Naive thymus-derived CD4-positive, alpha-beta T cell (primary cell): ENCODE results near the gene VIM. TPM values are rescaled to one million over a fixed set of nuclear protein-coding genes. Genes with fewer than 3 reads are reported as not detected.

Experiments used
- ATAC-seq: fragments of 150-1000 bp; cut with Tn5 transposase; 2 replicates; pipeline ENCODE4 v1.10.0; 2021; ENCODE audit warnings: mild to moderate bottlenecking, moderate library complexity
- CTCF ChIA-PET: fragments of 350-600 bp; sonication (Branson Sonifier 250); formaldehyde crosslinking; loops from one replicate; lab custom pipeline; 2021; ENCODE audit warnings: antibody characterized with exemption; lab: Charles Lee
- POLR2A ChIA-PET: fragments of 350-600 bp; sonication (Branson Sonifier 250); formaldehyde crosslinking; loops from one replicate; lab custom pipeline; 2021; ENCODE audit warnings: antibody characterized with exemption, inconsistent platforms; lab: Charles Lee
- DNase-seq, 9 donors: peaks; one replicate each; pipeline versions ENCODE4 v3.0.0 to v3.0.0-alpha.2; 2020 to 2022; ENCODE audit warnings: mixed read lengths in 1 of 9
- H3K27ac ChIP-seq: one replicate; pipeline ENCODE4 v1.7.0; 2013; ENCODE audit warnings: mild to moderate bottlenecking, low read depth, low read length, moderate library complexity
- H3K27me3 ChIP-seq, 2 donors: one replicate each; pipeline ENCODE4 v1.7.0; 2013; ENCODE audit warnings: low read length in 2 of 2, mild to moderate bottlenecking in 2 of 2, moderate library complexity in 2 of 2; ENCODE audit not compliant: control insufficient read depth in 2 of 2, insufficient read depth in 2 of 2
- H3K36me3 ChIP-seq, 3 experiments: 1 replicate in 2 of 3; 2 replicates in 1 of 3; pipeline ENCODE4 v1.7.0; 2013; ENCODE audit warnings: low read length in 3 of 3, mild to moderate bottlenecking in 3 of 3, moderate library complexity in 1 of 3; ENCODE audit not compliant: insufficient read depth in 3 of 3, control insufficient read depth in 2 of 3
- H3K4me1 ChIP-seq, 2 donors: one replicate each; pipeline ENCODE4 v1.7.0; 2013; ENCODE audit warnings: low read length in 2 of 2, mild to moderate bottlenecking in 2 of 2, moderate library complexity in 1 of 2; ENCODE audit not compliant: control insufficient read depth in 2 of 2, insufficient read depth in 2 of 2
- H3K4me3 ChIP-seq: 2 replicates; pipeline ENCODE4 v1.7.0; 2013; ENCODE audit warnings: mild to moderate bottlenecking, low read length
- H3K9me3 ChIP-seq, 3 experiments: 1 replicate in 2 of 3; 2 replicates in 1 of 3; pipeline ENCODE4 v1.7.0; 2013; ENCODE audit warnings: low read length in 3 of 3; ENCODE audit not compliant: control insufficient read depth in 2 of 3
- H3K27ac Mint-ChIP-seq, 9 donors: one replicate each; pipeline ENCODE4 v1.8.0; 2020 to 2022; ENCODE audit warnings: mixed read lengths in 9 of 9, mild to moderate bottlenecking in 8 of 9, moderate library complexity in 5 of 9, inconsistent platforms in 2 of 9
- H3K27me3 Mint-ChIP-seq, 5 donors: one replicate each; pipeline ENCODE4 v1.8.0; 2021 to 2022; ENCODE audit warnings: mixed read lengths in 5 of 5, mild to moderate bottlenecking in 1 of 5
- H3K36me3 Mint-ChIP-seq, 5 donors: one replicate each; pipeline ENCODE4 v1.8.0; 2020 to 2022; ENCODE audit warnings: mixed read lengths in 5 of 5, mild to moderate bottlenecking in 3 of 5, inconsistent platforms in 1 of 5
- H3K4me1 Mint-ChIP-seq, 7 donors: one replicate each; pipeline ENCODE4 v1.8.0; 2020 to 2022; ENCODE audit warnings: mixed read lengths in 7 of 7, mild to moderate bottlenecking in 3 of 7, inconsistent platforms in 1 of 7
- H3K4me3 Mint-ChIP-seq, 10 donors: one replicate each; pipeline ENCODE4 v1.8.0; 2020 to 2022; ENCODE audit warnings: mild to moderate bottlenecking in 10 of 10, mixed read lengths in 10 of 10, moderate library complexity in 6 of 10, inconsistent platforms in 2 of 10
- H3K9me3 Mint-ChIP-seq, 11 donors: one replicate each; pipeline ENCODE4 v1.8.0; 2020 to 2022; ENCODE audit warnings: mixed read lengths in 11 of 11, mild to moderate bottlenecking in 4 of 11, inconsistent platforms in 1 of 11, moderate library complexity in 1 of 11
- intact Hi-C, 2 donors: fragments of 100-400 bp; cut with micrococcal nuclease; formaldehyde crosslinking; loops; one replicate each; pipeline ENCODE4 v1.15.1; 2023
- polyA plus RNA-seq, 2 donors: library from polyadenylated mRNA; unstranded; fragments of 300-500 nt; fragmentation: Illumina TruSeq; gene quantifications; one replicate each; pipeline ENCODE4 v1.2.3, GENCODE V29; 2021
- total RNA-seq, 6 experiments: library from RNA in 5 of 6; stranded (reverse) in 5 of 6; gene quantifications; 1 replicate in 5 of 6; 2 replicates in 1 of 6; pipeline ENCODE4 v1.2.3 and lab custom pipeline; 2021 to 2026

The VIM gene
- total and polyA plus RNA-seq, 7 experiments from 2014 or later = 399 to 2,181 (median 546) TPM

GRCh38 chr10:17200001-17200911, 27.8 kb upstream of the VIM start:
- peak overlapping the region; percentile 86 to 99 (median 94) for H3K4me3 Mint-ChIP-seq
- no peak for DNase-seq
- H3K27ac Mint-ChIP-seq = peak overlapping the region; percentile 90 to 99 (median 96)
- H3K27me3 Mint-ChIP-seq = peaks cover 0 to 4% (median 0%) of the 10 kb centered on the region in 5 donors
- no peak for ATAC-seq
- no peaks in the 10 kb centered on the region for H3K27me3 ChIP-seq
- H3K36me3 Mint-ChIP-seq = peaks cover 0 to 4% (median 0%) of the 10 kb centered on the region in 5 donors
- POLR2A ChIA-PET = interaction anchor here (0.7 to 5.8 kb wide), 9 partner anchors 9 to 383 kb away, joined by 3 to 167 read pairs (median 6); partner anchors contain the start of genes RSU1 and VIM
- H3K9me3 ChIP-seq = no peaks in the 10 kb centered on the region
- H3K9me3 Mint-ChIP-seq = no peaks in the 10 kb centered on the region
- peaks cover 2 to 8% of the 10 kb centered on the region in 2 donors for H3K4me1 ChIP-seq
- CTCF ChIA-PET = interaction anchor here (1.5 to 3.0 kb wide), 4 partner anchors 19 to 32 kb away, joined by 3 to 18 read pairs (median 6); no protein-coding TSS in a partner anchor
- peak overlapping the region; percentile 90 for H3K27ac ChIP-seq
- intact Hi-C loops = loop anchor here in 1 of 2 donors (2.0 to 10.0 kb wide), 4 partner anchors 57 to 765 kb away; partner anchors contain the start of genes PTER and STAM
- peak overlapping the region; percentile 94 for H3K4me3 ChIP-seq
- H3K36me3 ChIP-seq = no peaks in the 10 kb centered on the region
- peaks cover 23 to 59% (median 42%) of the 10 kb centered on the region in 7 donors for H3K4me1 Mint-ChIP-seq

DNA sequence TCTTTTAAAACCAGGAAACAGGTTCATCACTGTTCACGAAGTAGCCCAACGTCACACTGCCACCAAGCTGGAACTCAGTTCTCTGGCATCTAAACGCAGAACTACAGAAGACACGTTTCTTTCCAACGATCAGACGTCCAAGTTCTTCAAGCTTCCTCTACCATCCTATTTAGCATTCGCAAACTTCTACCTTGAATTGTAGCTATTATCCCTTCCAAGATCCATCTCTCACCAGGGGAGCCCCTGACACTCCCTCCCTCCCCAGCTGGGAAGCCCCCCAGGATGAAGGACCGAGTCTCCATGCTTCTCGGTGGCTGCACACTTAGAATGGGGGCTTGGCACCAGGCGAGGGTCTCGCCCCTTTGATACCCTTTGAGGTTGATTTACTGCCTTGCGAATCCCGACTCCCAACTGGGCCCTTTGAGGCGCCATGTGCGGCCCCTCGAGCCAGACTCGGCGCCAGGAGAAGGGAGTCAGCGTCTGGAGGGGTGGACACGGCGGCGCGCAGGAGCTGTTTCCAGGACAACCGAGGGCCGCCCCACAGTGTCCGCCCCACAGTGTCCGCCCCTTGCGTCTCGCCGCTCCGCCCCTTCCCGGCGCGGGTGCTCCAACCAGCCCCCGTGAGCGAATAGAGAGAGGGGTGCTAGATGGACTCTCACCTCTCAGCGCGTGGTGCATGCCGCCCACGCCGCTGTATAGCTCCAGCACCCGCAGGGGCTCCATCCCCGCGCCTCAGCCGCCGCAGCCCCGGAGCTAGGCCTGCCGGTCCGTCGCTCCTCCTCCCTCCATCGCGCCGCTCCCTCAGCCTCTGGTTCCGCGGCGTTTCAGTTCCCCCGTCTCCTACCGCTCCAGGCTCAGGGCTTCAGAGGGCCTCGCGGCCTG, 26.9 kb upstream of the VIM start, which contains the start of gene TRDMT1:
Gene TRDMT1, minus strand, starts transcription at position 761 of the 882 bp plus-strand sequence. Its CDS starts 38 bp downstream, at position 723.
- Mint-ChIP-seq H3K4me3 (peak within 1 kb of the TSS; percentile 86 to 99 (median 94)), H3K4me1 (peaks cover 25 to 67% (median 51%) of the 10 kb centered on the region in 7 donors), H3K9me3 (no peaks in the 10 kb centered on the region), H3K27me3 (peaks cover 0 to 4% (median 0%) of the 10 kb centered on the region in 5 donors), H3K36me3 (peaks cover 0 to 4% (median 0%) of the 10 kb centered on the region in 5 donors), H3K27ac (peak within 1 kb of the TSS; percentile 90 to 99 (median 96))
- Histone ChIP-seq H3K4me1 (peaks cover 9 to 15% of the 10 kb centered on the region in 2 donors), H3K27me3 (no peaks in the 10 kb centered on the region), H3K4me3 (peak within 1 kb of the TSS; percentile 94), H3K27ac (peak within 1 kb of the TSS; percentile 90), H3K9me3 (no peaks in the 10 kb centered on the region), H3K36me3 (no peaks in the 10 kb centered on the region)
- CTCF ChIA-PET = interaction anchor here (0.5 to 3.0 kb wide), 6 partner anchors 20 to 232 kb away, joined by 3 to 18 read pairs (median 3); no protein-coding TSS in a partner anchor
- DNase-seq = peak; percentile 60 to 82 (median 74)
- intact Hi-C loops = loop anchor here (1.0 to 10.0 kb wide), 8 partner anchors 15 to 766 kb away; partner anchors contain the start of genes RSU1 (in 2 of the 2), PTER (in 1 of the 2) and STAM (in 1 of the 2)
- ATAC-seq = peak; percentile 89
- POLR2A ChIA-PET = interaction anchor here (0.7 to 5.8 kb wide), 15 partner anchors 10 to 443 kb away, joined by 3 to 167 read pairs (median 3); partner anchors contain the start of genes RSU1, STAM and VIM

GRCh38 chr10:17201794-17202116, 26.3 kb upstream of the VIM start:
- ATAC-seq = no peak
- Mint-ChIP-seq H3K27ac (peak overlapping the region; percentile 90 to 99 (median 96)), H3K36me3 (peaks cover 0 to 3% (median 0%) of the 10 kb centered on the region in 5 donors)

GRCh38 chr10:17202506-17202905, 25.5 kb upstream of the VIM start:
- Mint-ChIP-seq H3K27ac (peak overlapping the region in 7 of 9 donors; percentile 49 to 99 (median 97)), H3K4me3 (peak overlapping the region in 3 of 10 donors; percentile 29 to 99 (median 90)), H3K9me3 (no peaks in the 10 kb centered on the region), H3K27me3 (peaks cover 0 to 4% (median 0%) of the 10 kb centered on the region in 5 donors), H3K36me3 (peaks cover 0 to 4% (median 0%) of the 10 kb centered on the region in 5 donors), H3K4me1 (peaks cover 33 to 69% (median 60%) of the 10 kb centered on the region in 7 donors)
- Histone ChIP-seq H3K27ac (no peak overlapping the region), H3K4me1 (peaks cover 17 to 23% of the 10 kb centered on the region in 2 donors), H3K27me3 (no peaks in the 10 kb centered on the region), H3K36me3 (no peaks in the 10 kb centered on the region), H3K4me3 (no peak overlapping the region), H3K9me3 (no peaks in the 10 kb centered on the region)
- CTCF ChIA-PET = interaction anchor here (0.7 to 3.0 kb wide), 2 partner anchors 27 kb away, joined by 3 to 18 read pairs; no protein-coding TSS in a partner anchor
- intact Hi-C loops = loop anchor here in 1 of 2 donors (10.0 kb wide), 2 partner anchors 442 to 768 kb away; partner anchors contain the start of genes PTER and STAM
- POLR2A ChIA-PET = interaction anchor here (0.5 to 5.8 kb wide), 9 partner anchors 11 to 441 kb away, joined by 3 to 167 read pairs (median 4); partner anchors contain the start of genes RSU1, STAM and VIM
- DNase-seq (no peak), ATAC-seq (no peak)

More at GRCh38 chr10:17201794-17202116, 26.3 kb upstream of the VIM start:
- Histone ChIP-seq H3K36me3 (no peaks in the 10 kb centered on the region), H3K27me3 (no peaks in the 10 kb centered on the region), H3K4me1 (peaks cover 15 to 21% of the 10 kb centered on the region in 2 donors), H3K4me3 (peak overlapping the region; percentile 94), H3K9me3 (no peaks in the 10 kb centered on the region), H3K27ac (peak overlapping the region; percentile 90)
- H3K4me3 Mint-ChIP-seq = peak overlapping the region; percentile 86 to 99 (median 94)
- ChIA-PET POLR2A (interaction anchor here (0.9 to 5.8 kb wide), 13 partner anchors 9 to 442 kb away, joined by 3 to 167 read pairs (median 4); partner anchors contain the start of genes RSU1, STAM and VIM), CTCF (interaction anchor here (0.5 to 3.0 kb wide), 5 partner anchors 25 to 51 kb away, joined by 3 to 18 read pairs (median 3); no protein-coding TSS in a partner anchor)
- no peak for DNase-seq
- peaks cover 31 to 67% (median 57%) of the 10 kb centered on the region in 7 donors for H3K4me1 Mint-ChIP-seq
- no peaks in the 10 kb centered on the region for H3K9me3 Mint-ChIP-seq
- peaks cover 0 to 4% (median 0%) of the 10 kb centered on the region in 5 donors for H3K27me3 Mint-ChIP-seq
- intact Hi-C loops = loop anchor here (1.0 to 10.0 kb wide), 8 partner anchors 15 to 767 kb away; partner anchors contain the start of genes RSU1 (in 2 of the 2), PTER (in 1 of the 2) and STAM (in 1 of the 2)

GRCh38 chr10:17202999-17203398, 25.0 kb upstream of the VIM start:
- POLR2A ChIA-PET = interaction anchor here (5.8 kb wide), 1 partner anchor 27 kb away, joined by 167 read pairs; the partner anchor contains the start of gene VIM
- Mint-ChIP-seq H3K4me3 (peak overlapping the region in 2 of 10 donors; percentile 4 to 99), H3K27ac (peak overlapping the region in 7 of 9 donors; percentile 2 to 99 (median 91)), H3K27me3 (peaks cover 0 to 4% (median 0%) of the 10 kb centered on the region in 5 donors), H3K9me3 (no peaks in the 10 kb centered on the region), H3K4me1 (peaks cover 33 to 71% (median 62%) of the 10 kb centered on the region in 7 donors), H3K36me3 (peaks cover 0 to 5% (median 0%) of the 10 kb centered on the region in 5 donors)
- Histone ChIP-seq H3K27ac (no peak overlapping the region), H3K4me3 (no peak overlapping the region), H3K4me1 (peaks cover 17 to 23% of the 10 kb centered on the region in 2 donors), H3K36me3 (no peaks in the 10 kb centered on the region), H3K27me3 (no peaks in the 10 kb centered on the region), H3K9me3 (no peaks in the 10 kb centered on the region)
- ATAC-seq (no peak), DNase-seq (no peak)
- intact Hi-C loops = loop anchor here in 1 of 2 donors (10.0 kb wide), 2 partner anchors 442 to 768 kb away; partner anchors contain the start of genes PTER and STAM
- CTCF ChIA-PET = interaction anchor here (0.6 to 3.0 kb wide), 2 partner anchors 7 to 27 kb away, joined by 3 to 18 read pairs; no protein-coding TSS in a partner anchor
